NB4 (cell line): Measurements from ENCODE around the gene RGL3.

Source experiments
- MYC ChIP-seq: IDR thresholded peaks from 2 replicates; pipeline ENCODE4 v1.6.1; 2011; ENCODE audit warnings: low read depth, low read length
- TF ChIP-seq, protein P1 (sequence below): IDR thresholded peaks from 2 replicates; pipeline ENCODE4 v1.6.1; 2011; ENCODE audit warnings: low read depth, low read length

DNA sequence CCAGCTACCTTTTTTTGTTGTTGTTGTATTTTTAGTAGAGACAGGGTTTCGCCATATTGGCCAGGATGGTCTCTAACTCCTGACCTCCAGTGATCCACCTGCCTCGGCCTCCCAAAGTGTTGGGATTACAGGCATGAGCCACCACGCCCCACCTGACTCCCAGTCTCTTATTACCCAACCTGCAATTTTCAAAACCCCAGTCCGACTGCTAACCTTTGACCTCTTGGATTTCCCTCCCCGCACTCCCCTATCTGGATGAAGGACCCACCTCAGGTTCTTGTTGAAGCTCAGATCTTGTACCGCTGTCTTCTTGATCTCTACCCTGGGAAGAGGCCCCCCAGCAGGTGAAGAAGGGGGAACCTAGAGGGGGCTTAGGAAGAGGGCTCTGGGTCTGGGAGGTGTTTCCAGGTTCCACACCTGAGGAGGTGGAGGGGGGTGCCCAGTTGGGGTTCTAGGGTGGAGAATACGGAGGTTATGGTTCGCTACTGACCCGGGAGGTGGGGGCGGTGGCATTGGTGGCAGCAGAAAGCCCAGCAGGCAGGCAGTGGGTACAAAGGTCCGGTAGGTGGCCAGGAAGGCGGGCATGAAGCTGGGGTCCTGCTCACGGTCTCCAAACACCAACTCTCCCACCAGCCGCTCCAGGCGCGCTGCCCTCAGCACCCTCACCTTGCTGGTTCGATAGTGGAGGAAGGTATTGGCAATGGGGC lies 2.6 kb downstream of the RGL3 start:
- no peak for TF ChIP-seq MYC
- TF ChIP-seq, protein P1, sequence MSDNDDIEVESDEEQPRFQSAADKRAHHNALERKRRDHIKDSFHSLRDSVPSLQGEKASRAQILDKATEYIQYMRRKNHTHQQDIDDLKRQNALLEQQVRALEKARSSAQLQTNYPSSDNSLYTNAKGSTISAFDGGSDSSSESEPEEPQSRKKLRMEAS: no peak
